ENCODE results near the gene FBXW11. TPM values are rescaled to one million over a fixed set of nuclear protein-coding genes. Genes with fewer than 3 reads are reported as not detected.
"Not testable (repeated sequence)": the region's sequence is repeated elsewhere in the genome, so short reads cannot be mapped to it uniquely, and the experiment has no call there.

The FBXW11 gene
- total and polyA plus RNA-seq, 4 donors, result 7.6 to 87.5 (median 35.2) TPM

GRCh38 chr5:171945476-171945875 lies 61.0 kb downstream of the FBXW11 start:
- no peaks in the 10 kb centered on the region for H3K36me3 ChIP-seq (ENCODE audit: control insufficient read depth in 4 of 4, insufficient read depth in 4 of 4, low read length in 4 of 4)
- H3K27me3 ChIP-seq (ENCODE audit: control insufficient read depth in 3 of 3, insufficient read depth in 3 of 3, low read length in 2 of 3), result no peaks in the 10 kb centered on the region
- H3K4me3 ChIP-seq, result no peak overlapping the region
- DNase-seq, result no peak
- ATAC-seq (ENCODE audit: insufficient read depth, low FRiP score), result no peak
- no peak for TF ChIP-seq CTCF (IDR thresholded peaks at IDR 0.05; ENCODE audit: control extremely low read depth, extremely low read depth)
- H3K9ac ChIP-seq (ENCODE audit: insufficient read depth in 1 of 2, low read length in 2 of 2), result no peak overlapping the region
- H3K27ac ChIP-seq (ENCODE audit: low read depth in 1 of 2, low read length in 1 of 2), result no peak overlapping the region
- peaks cover 0 to 3% (median 0%) of the 10 kb centered on the region in 4 donors for H3K9me3 ChIP-seq (ENCODE audit: control insufficient read depth in 4 of 4, insufficient read depth in 3 of 4, low read length in 3 of 4)
- 93 to 95% methylated on average over 4 of the region's 4 CpGs for WGBS, 2 donors
- H3K4me1 ChIP-seq (ENCODE audit: control insufficient read depth in 5 of 5, insufficient read depth in 5 of 5, low read length in 5 of 5), result peaks cover 0 to 15% (median 0%) of the 10 kb centered on the region in 5 donors

- TF ChIP-seq CTCF (IDR thresholded peaks at IDR 0.05; ENCODE audit: control extremely low read depth, extremely low read depth), result no peak
- Histone ChIP-seq H3K9ac (ENCODE audit: insufficient read depth in 1 of 2, low read length in 2 of 2) (no peak overlapping the region), H3K27me3 (ENCODE audit: control insufficient read depth in 3 of 3, insufficient read depth in 3 of 3, low read length in 2 of 3) (no peaks in the 10 kb centered on the region), H3K4me1 (ENCODE audit: control insufficient read depth in 5 of 5, insufficient read depth in 5 of 5, low read length in 5 of 5) (peaks cover 0 to 19% (median 0%) of the 10 kb centered on the region in 5 donors), H3K4me3 (no peak overlapping the region), H3K27ac (ENCODE audit: low read depth in 1 of 2, low read length in 1 of 2) (no peak overlapping the region), H3K36me3 (ENCODE audit: control insufficient read depth in 4 of 4, insufficient read depth in 4 of 4, low read length in 4 of 4) (no peaks in the 10 kb centered on the region), H3K9me3 (ENCODE audit: control insufficient read depth in 4 of 4, insufficient read depth in 3 of 4, low read length in 3 of 4) (peaks cover 0 to 3% (median 0%) of the 10 kb centered on the region in 4 donors)
- WGBS, 2 donors, result 74 to 79% methylated on average over 2 of the region's 2 CpGs
- DNase-seq (peak in 1 of 3 donors; percentile 39), ATAC-seq (ENCODE audit: insufficient read depth, low FRiP score) (no peak)
Measured at GRCh38 chr5:171945066-171945465, 61.4 kb downstream of the FBXW11 start.

GRCh38 chr5:171942112-171942516 lies 64.3 kb downstream of the FBXW11 start:
- not testable (repeated sequence) for H3K36me3 ChIP-seq (ENCODE audit: control insufficient read depth in 4 of 4, insufficient read depth in 4 of 4, low read length in 4 of 4); H3K4me3 ChIP-seq; H3K27me3 ChIP-seq (ENCODE audit: control insufficient read depth in 3 of 3, insufficient read depth in 3 of 3, low read length in 2 of 3); DNase-seq; ATAC-seq (ENCODE audit: insufficient read depth, low FRiP score); H3K9me3 ChIP-seq (ENCODE audit: control insufficient read depth in 4 of 4, insufficient read depth in 3 of 4, low read length in 3 of 4); H3K9ac ChIP-seq (ENCODE audit: insufficient read depth in 1 of 2, low read length in 2 of 2); H3K27ac ChIP-seq (ENCODE audit: low read depth in 1 of 2, low read length in 1 of 2)
- 42 to 70% methylated on average over 3 to 4 of the region's 6 CpGs for WGBS, 2 donors
- H3K4me1 ChIP-seq (ENCODE audit: control insufficient read depth in 5 of 5, insufficient read depth in 5 of 5, low read length in 5 of 5), result peaks cover 0 to 21% (median 0%) of the 10 kb centered on the region in 5 donors

- not testable (repeated sequence) for H3K4me3 ChIP-seq; H3K27ac ChIP-seq (ENCODE audit: low read depth in 1 of 2, low read length in 1 of 2); H3K9ac ChIP-seq (ENCODE audit: insufficient read depth in 1 of 2, low read length in 2 of 2); H3K27me3 ChIP-seq (ENCODE audit: control insufficient read depth in 3 of 3, insufficient read depth in 3 of 3, low read length in 2 of 3); H3K9me3 ChIP-seq (ENCODE audit: control insufficient read depth in 4 of 4, insufficient read depth in 3 of 4, low read length in 3 of 4); ATAC-seq (ENCODE audit: insufficient read depth, low FRiP score); H3K36me3 ChIP-seq (ENCODE audit: control insufficient read depth in 4 of 4, insufficient read depth in 4 of 4, low read length in 4 of 4)
- WGBS, 2 donors, result 45 to 73% methylated on average over 1 of the region's 1 CpG
- H3K4me1 ChIP-seq (ENCODE audit: control insufficient read depth in 5 of 5, insufficient read depth in 5 of 5, low read length in 5 of 5), result peaks cover 0 to 21% (median 0%) of the 10 kb centered on the region in 5 donors
- peak in 1 of 3 donors; percentile 42 for DNase-seq
Measured at GRCh38 chr5:171941675-171942074, 64.8 kb downstream of the FBXW11 start.

- peaks cover 0 to 21% (median 0%) of the 10 kb centered on the region in 5 donors for H3K4me1 ChIP-seq (ENCODE audit: control insufficient read depth in 5 of 5, insufficient read depth in 5 of 5, low read length in 5 of 5)
- H3K9me3 ChIP-seq (ENCODE audit: control insufficient read depth in 4 of 4, insufficient read depth in 3 of 4, low read length in 3 of 4); H3K4me3 ChIP-seq; ATAC-seq (ENCODE audit: insufficient read depth, low FRiP score); H3K36me3 ChIP-seq (ENCODE audit: control insufficient read depth in 4 of 4, insufficient read depth in 4 of 4, low read length in 4 of 4); DNase-seq; H3K27ac ChIP-seq (ENCODE audit: low read depth in 1 of 2, low read length in 1 of 2); H3K9ac ChIP-seq (ENCODE audit: insufficient read depth in 1 of 2, low read length in 2 of 2); H3K27me3 ChIP-seq (ENCODE audit: control insufficient read depth in 3 of 3, insufficient read depth in 3 of 3, low read length in 2 of 3): not testable (repeated sequence)
- WGBS, 2 donors, result 61 to 62% methylated on average over 2 to 3 of the region's 5 CpGs
Measured at GRCh38 chr5:171941275-171941674, 65.2 kb downstream of the FBXW11 start.
